Measurements from ENCODE around the gene STK10. TPM values are rescaled to one million over a fixed set of nuclear protein-coding genes. Genes with fewer than 3 reads are reported as not detected.

The STK10 gene
- total RNA-seq, 1 experiment from 2014 or later = 22.9 TPM

DNA sequence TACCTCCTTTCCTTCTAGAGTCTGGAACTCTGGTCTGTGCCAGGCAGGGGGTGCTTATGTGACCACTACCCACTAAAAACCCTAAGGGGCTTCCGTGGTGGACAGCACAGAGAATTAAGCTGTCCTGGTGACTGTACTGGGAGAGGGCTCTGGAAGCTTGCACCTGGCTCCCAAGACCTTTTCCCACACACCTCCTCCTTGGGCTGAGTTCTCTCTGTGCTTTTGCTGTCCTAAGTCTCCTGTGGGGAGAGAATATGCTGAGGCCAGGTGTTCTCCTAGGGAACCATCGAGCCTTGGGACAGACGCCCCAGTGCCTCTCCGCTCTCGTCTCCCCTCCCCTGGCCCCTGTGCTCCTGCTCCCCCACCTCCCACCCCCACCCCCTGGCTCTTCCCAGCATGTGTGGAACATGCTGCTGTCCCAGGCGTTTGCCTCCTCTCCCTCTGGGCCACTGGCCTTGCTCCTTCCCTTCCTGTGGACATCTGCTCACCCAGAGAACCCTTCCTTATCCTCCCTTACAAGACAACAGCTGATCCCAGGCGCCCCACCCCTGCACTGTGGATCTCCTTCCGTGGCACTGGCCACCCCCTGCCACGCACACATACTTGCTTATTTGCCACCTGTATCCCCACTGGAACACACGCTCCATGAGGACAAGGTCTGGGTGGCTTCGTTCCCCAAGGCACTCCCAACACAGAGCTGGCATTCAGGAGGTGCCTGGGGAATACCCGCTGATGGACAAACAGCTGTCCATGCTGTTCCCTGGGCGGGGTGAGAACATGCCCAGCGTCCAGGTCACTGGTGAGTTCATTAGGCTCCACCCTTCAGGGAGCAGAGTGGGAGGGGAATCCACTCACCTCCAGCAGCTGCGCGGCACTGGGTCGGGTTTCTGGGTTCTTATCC, 83.0 kb downstream of the STK10 start:
- Histone ChIP-seq H2AFZ (ENCODE audit: low read depth, low read length, poor library complexity, severe bottlenecking) (no peak overlapping the region), H4K20me1 (ENCODE audit: insufficient read depth) (no peaks in the 10 kb centered on the region), H3K27ac (ENCODE audit: low read depth, low read length) (no peak overlapping the region), H3K9me2 (ENCODE audit: insufficient read depth) (no peaks in the 10 kb centered on the region), H3K4me2 (ENCODE audit: low read length) (no peak overlapping the region), H3K4me3 (replicated peaks in 1 of 2; ENCODE audit: low read depth in 1 of 2, low read length in 2 of 2) (no peak overlapping the region), H3K27me3 (ENCODE audit: insufficient read depth, low read length) (no peaks in the 10 kb centered on the region), H3K9ac (ENCODE audit: low read length) (no peak overlapping the region), H3K79me2 (ENCODE audit: insufficient read depth, low read length) (no peaks in the 10 kb centered on the region), H3K36me3 (ENCODE audit: control insufficient read depth in 1 of 2, insufficient read depth in 2 of 2, low read length in 2 of 2) (no peaks in the 10 kb centered on the region; a peak in 1 of 4 replicates), H3K9me3 (ENCODE audit: control insufficient read depth in 1 of 2, insufficient read depth in 1 of 2, low read depth in 1 of 2, low read length in 2 of 2) (no peaks in the 10 kb centered on the region), H3K4me1 (ENCODE audit: control insufficient read depth in 1 of 2, insufficient read depth in 2 of 2, low read length in 2 of 2) (peaks cover 17 to 38% of the 10 kb centered on the region in 2 experiments)
- CTCF ChIA-PET = interaction anchor here (1.4 to 1.5 kb wide), 2 partner anchors 85 to 195 kb away, joined by 3 to 4 read pairs; no protein-coding TSS in a partner anchor
- RAD21 ChIA-PET (ENCODE audit: low non-redundant PET in 1 of 2, low total read pairs in 2 of 2, uncharacterized antibody in 2 of 2, unreplicated experiment in 2 of 2) = no interaction called here
- intact Hi-C loops (cut with micrococcal nuclease) = no loop called here
- POLR2A ChIA-PET = no interaction called here
- no TSS peak for BruUV-seq (replicated peaks)
- DNase-seq (ENCODE audit: low read depth, low spot score) = no peak
- no peak for ATAC-seq
- no peak for TF ChIP-seq SP1 (IDR thresholded peaks at IDR 0.05; ENCODE audit: low read depth)
- TF ChIP-seq POLR2A (IDR thresholded peaks at IDR 0.05; ENCODE audit: borderline replicate concordance, extremely low read depth, insufficient read depth, insufficient read length) = no peak
- TF ChIP-seq CBX3 (IDR thresholded peaks at IDR 0.05; ENCODE audit: low read depth) = no peak
- TF ChIP-seq YY1 (IDR thresholded peaks at IDR 0.05; ENCODE audit: extremely low read depth, insufficient replicate concordance, low read depth, low read length) = no peak
- TF ChIP-seq EGR1 (IDR thresholded peaks at IDR 0.05; ENCODE audit: low read depth) = no peak
- no peak for TF ChIP-seq RAD21 (IDR thresholded peaks at IDR 0.05; ENCODE audit: low read depth)
- TF ChIP-seq, protein P1, sequence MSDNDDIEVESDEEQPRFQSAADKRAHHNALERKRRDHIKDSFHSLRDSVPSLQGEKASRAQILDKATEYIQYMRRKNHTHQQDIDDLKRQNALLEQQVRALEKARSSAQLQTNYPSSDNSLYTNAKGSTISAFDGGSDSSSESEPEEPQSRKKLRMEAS (IDR thresholded peaks at IDR 0.05) = no peak
- no peak for TF ChIP-seq SIN3A (IDR thresholded peaks at IDR 0.05; ENCODE audit: low read depth)
- TF ChIP-seq, protein P2, sequence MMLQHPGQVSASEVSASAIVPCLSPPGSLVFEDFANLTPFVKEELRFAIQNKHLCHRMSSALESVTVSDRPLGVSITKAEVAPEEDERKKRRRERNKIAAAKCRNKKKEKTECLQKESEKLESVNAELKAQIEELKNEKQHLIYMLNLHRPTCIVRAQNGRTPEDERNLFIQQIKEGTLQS (IDR thresholded peaks at IDR 0.05) = no peak
- TF ChIP-seq POLR2AphosphoS5 (IDR thresholded peaks at IDR 0.05; ENCODE audit: low read depth, low read length) = no peak
- TF ChIP-seq, protein P3, sequence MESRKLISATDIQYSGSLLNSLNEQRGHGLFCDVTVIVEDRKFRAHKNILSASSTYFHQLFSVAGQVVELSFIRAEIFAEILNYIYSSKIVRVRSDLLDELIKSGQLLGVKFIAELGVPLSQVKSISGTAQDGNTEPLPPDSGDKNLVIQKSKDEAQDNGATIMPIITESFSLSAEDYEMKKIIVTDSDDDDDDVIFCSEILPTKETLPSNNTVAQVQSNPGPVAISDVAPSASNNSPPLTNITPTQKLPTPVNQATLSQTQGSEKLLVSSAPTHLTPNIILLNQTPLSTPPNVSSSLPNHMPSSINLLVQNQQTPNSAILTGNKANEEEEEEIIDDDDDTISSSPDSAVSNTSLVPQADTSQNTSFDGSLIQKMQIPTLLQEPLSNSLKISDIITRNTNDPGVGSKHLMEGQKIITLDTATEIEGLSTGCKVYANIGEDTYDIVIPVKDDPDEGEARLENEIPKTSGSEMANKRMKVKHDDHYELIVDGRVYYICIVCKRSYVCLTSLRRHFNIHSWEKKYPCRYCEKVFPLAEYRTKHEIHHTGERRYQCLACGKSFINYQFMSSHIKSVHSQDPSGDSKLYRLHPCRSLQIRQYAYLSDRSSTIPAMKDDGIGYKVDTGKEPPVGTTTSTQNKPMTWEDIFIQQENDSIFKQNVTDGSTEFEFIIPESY (IDR thresholded peaks at IDR 0.05; ENCODE audit: extremely low read depth, insufficient replicate concordance, low read length) = no peak
- no peak for TF ChIP-seq SRF (IDR thresholded peaks at IDR 0.05; ENCODE audit: low read depth)
- TF ChIP-seq EZH2 (IDR thresholded peaks at IDR 0.05) = no peak
- TF ChIP-seq, protein P4, sequence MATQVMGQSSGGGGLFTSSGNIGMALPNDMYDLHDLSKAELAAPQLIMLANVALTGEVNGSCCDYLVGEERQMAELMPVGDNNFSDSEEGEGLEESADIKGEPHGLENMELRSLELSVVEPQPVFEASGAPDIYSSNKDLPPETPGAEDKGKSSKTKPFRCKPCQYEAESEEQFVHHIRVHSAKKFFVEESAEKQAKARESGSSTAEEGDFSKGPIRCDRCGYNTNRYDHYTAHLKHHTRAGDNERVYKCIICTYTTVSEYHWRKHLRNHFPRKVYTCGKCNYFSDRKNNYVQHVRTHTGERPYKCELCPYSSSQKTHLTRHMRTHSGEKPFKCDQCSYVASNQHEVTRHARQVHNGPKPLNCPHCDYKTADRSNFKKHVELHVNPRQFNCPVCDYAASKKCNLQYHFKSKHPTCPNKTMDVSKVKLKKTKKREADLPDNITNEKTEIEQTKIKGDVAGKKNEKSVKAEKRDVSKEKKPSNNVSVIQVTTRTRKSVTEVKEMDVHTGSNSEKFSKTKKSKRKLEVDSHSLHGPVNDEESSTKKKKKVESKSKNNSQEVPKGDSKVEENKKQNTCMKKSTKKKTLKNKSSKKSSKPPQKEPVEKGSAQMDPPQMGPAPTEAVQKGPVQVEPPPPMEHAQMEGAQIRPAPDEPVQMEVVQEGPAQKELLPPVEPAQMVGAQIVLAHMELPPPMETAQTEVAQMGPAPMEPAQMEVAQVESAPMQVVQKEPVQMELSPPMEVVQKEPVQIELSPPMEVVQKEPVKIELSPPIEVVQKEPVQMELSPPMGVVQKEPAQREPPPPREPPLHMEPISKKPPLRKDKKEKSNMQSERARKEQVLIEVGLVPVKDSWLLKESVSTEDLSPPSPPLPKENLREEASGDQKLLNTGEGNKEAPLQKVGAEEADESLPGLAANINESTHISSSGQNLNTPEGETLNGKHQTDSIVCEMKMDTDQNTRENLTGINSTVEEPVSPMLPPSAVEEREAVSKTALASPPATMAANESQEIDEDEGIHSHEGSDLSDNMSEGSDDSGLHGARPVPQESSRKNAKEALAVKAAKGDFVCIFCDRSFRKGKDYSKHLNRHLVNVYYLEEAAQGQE (IDR thresholded peaks at IDR 0.05; ENCODE audit: low read depth) = no peak
